Pancreas (tissue), 10 donors: Measurements from ENCODE around the gene DAB2. TPM values are rescaled to one million over a fixed set of nuclear protein-coding genes. Genes with fewer than 3 reads are reported as not detected.

Experiments used
- ATAC-seq, 4 donors: fragments of 200-7000 bp; cut with Tn5 transposase; one replicate each; pipeline versions ENCODE4 v1.8.0 to v1.9.1; 2020; ENCODE audit warnings: mild to moderate bottlenecking in 4 of 4, moderate library complexity in 4 of 4
- DNase-seq, 6 donors: peaks; one replicate each; pipeline ENCODE4 v3.0.0-alpha.2; 2020
- FAIRE-seq: peaks from 2 replicates; lab custom pipeline; 2012; peaks lifted over from hg19 to GRCh38; lab: Jason Lieb, UNC
- H3K27ac ChIP-seq, 4 donors: fragments of 200-600 bp; sonication (generic); 1 replicate in 3 of 4; 2 replicates in 1 of 4; pipeline versions ENCODE4 v1.5.0 to v1.8.0; 2020
- H3K27me3 ChIP-seq, 4 donors: fragments of 200-600 bp; one replicate each; pipeline ENCODE4 v1.8.0; 2021
- H3K36me3 ChIP-seq, 3 donors: fragments of 200-600 bp; sonication (generic) in 1 of 3; one replicate each; pipeline versions ENCODE4 v1.5.0 to v1.8.0; 2020 to 2021
- H3K4me1 ChIP-seq, 3 donors: fragments of 200-600 bp; one replicate each; pipeline ENCODE4 v1.8.0; 2021
- H3K4me3 ChIP-seq, 4 donors: fragments of 200-600 bp; sonication (generic) in 2 of 4; one replicate each; pipeline versions ENCODE4 v1.5.0 to v1.8.0; 2020 to 2021
- H3K9me3 ChIP-seq, 4 donors: fragments of 200-600 bp; one replicate each; pipeline ENCODE4 v1.8.0; 2021
- WGBS, 2 donors: extraction: QIAGEN DNeasy Blood & Tissue Kit; methylation state at CpG; one replicate each; pipeline ENCODE4 v1.1.7; 2013; 5-methylcytosine and 5-hydroxymethylcytosine counted together
- intact Hi-C, 3 donors: fragments of 100-400 bp; cut with DNase I; formaldehyde crosslinking; loops; one replicate each; pipeline versions ENCODE4 v1.11.1 to v1.14.2; 2022
- polyA plus RNA-seq, 2 donors: library from polyadenylated mRNA; stranded (reverse); fragments of 200-250 nt; gene quantifications; one replicate each; pipeline ENCODE4 v1.2.3, GENCODE V29; 2013
- total RNA-seq, 6 donors: library from RNA; stranded (reverse); fragmentation: NEBNext Ultra II Directional in 4 of 6; extraction: Animal tissue kit (Norgen Biotek cat#: 25700) in 4 of 6; gene quantifications; one replicate each; pipeline versions ENCODE4 v1.2.1 to v1.2.4, GENCODE V29; 2021 to 2023
- TF ChIP-seq, protein P1 (sequence below), 4 donors: fragments of 200-600 bp; sonication (generic) in 3 of 4; IDR thresholded peaks; one replicate each; pipeline versions ENCODE4 v1.5.0 to v1.8.0; 2021; ENCODE audit warnings: antibody characterized with exemption in 4 of 4
- donor health status: healthy with polysubstance abuse.
- donor health status: DM: no; HTN: no; CAD: no; lungs with moderate emphysema.
- donor health status: DM: no; HTN: no; CAD: no.
- donor health status: control.
- donor health status: control.
- donor health status: Bipolar disorder and iron deficiency.
- donor health status: DM: yes; HTN: yes; CAD: no.
- donor health status: DM: no; HTN: no; CAD: no.
- donor health status: DM: no; HTN: no; CAD: no.
- donor health status: DM: yes; HTN: yes; CAD: no.

The DAB2 gene
- total and polyA plus RNA-seq, 8 donors: 12.0 to 53.3 (median 27.2) TPM

DNA sequence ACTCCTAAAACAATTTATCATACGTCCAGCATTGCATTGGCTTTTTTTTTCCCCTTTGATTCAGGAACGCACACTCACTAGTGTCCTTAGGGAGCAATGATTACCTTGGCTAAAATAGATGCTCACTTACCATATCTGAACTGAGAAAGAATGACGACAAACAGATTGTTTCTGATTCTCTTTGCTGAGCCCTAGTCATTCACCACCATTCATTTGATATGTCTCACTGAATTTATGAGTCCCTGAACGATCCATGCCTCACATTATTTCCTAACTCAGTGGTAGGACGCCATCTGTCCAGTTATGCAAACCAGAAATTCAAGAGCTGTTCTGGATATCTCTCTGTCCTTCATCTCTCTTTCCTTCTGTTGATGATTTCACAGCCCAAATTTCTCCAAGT lies 39.3 kb upstream of the DAB2 start:
- no peak overlapping the region for H3K4me3 ChIP-seq
- WGBS, 2 donors: 51 to 71% methylated on average over 5 of the region's 5 CpGs
- TF ChIP-seq, protein P1, sequence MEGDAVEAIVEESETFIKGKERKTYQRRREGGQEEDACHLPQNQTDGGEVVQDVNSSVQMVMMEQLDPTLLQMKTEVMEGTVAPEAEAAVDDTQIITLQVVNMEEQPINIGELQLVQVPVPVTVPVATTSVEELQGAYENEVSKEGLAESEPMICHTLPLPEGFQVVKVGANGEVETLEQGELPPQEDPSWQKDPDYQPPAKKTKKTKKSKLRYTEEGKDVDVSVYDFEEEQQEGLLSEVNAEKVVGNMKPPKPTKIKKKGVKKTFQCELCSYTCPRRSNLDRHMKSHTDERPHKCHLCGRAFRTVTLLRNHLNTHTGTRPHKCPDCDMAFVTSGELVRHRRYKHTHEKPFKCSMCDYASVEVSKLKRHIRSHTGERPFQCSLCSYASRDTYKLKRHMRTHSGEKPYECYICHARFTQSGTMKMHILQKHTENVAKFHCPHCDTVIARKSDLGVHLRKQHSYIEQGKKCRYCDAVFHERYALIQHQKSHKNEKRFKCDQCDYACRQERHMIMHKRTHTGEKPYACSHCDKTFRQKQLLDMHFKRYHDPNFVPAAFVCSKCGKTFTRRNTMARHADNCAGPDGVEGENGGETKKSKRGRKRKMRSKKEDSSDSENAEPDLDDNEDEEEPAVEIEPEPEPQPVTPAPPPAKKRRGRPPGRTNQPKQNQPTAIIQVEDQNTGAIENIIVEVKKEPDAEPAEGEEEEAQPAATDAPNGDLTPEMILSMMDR (IDR thresholded peaks at IDR 0.05): no peak
- FAIRE-seq (no peak), DNase-seq (no peak), ATAC-seq (no peak)
- H3K27ac ChIP-seq: no peak overlapping the region
- H3K9me3 ChIP-seq: no peaks in the 10 kb centered on the region
- no peaks in the 10 kb centered on the region for H3K4me1 ChIP-seq
- H3K36me3 ChIP-seq: no peaks in the 10 kb centered on the region
- intact Hi-C loops: no loop called here
- no peaks in the 10 kb centered on the region for H3K27me3 ChIP-seq

DNA sequence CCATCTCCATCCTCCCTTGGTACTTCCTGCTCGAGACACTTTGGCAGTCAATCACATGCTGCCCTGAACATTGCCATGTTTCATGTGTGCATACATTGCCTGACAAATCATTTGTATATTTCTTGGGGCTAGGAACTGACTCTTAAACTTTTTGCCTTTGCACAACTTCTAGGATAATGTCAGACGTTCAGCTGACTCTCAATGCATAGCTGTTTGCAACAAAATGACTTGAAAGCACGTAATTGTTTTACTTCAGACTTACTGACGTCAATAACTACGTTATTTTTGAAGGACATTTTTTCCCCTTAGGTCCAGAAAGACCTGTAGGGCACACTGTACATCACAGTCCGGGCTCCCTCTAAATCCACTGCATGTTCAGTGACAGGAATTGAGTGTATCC lies 37.4 kb upstream of the DAB2 start:
- FAIRE-seq: no peak
- Histone ChIP-seq H3K27ac (no peak overlapping the region), H3K4me3 (no peak overlapping the region), H3K9me3 (no peaks in the 10 kb centered on the region), H3K4me1 (no peaks in the 10 kb centered on the region), H3K27me3 (no peaks in the 10 kb centered on the region), H3K36me3 (no peaks in the 10 kb centered on the region)
- no peak for ATAC-seq
- intact Hi-C loops: no loop called here
- TF ChIP-seq, protein P1 (IDR thresholded peaks at IDR 0.05): no peak
- no peak for DNase-seq
- 52 to 58% methylated on average over 6 of the region's 6 CpGs for WGBS, 2 donors

DNA sequence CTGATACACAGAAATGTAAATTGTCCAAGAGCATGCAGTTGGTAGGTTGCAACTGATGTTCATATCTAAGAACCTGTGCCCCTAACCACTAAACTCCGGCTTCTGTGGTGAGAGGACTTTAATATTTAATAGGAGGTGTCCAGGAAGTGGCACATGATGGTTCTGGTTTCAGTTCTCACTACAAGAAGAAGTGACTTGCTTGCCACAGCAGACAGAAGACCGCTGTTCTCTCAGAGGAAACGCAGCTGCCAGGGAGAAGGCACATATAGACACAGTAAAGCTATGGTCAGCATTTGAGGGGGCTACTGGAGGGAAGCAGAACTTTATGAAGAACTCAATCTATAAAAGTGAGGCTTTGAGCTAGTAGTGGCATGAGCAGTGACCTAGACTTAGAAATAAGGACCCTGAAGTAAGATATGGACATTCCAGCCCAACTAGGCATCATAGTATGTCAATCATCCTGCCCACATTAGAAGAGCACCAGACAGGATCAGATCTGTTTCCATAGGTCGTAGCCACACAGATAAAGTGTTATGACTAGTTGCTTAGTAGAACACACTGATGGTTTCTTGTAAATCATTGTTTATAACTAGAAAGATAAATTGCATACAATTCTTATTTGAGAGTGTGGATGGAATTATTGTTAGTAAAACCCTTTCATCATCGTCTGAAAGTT lies 36.4 kb upstream of the DAB2 start:
- WGBS, 2 donors: 58 to 73% methylated on average over 5 of the region's 5 CpGs
- DNase-seq (peak in 1 of 6 donors; percentile 22), ATAC-seq (peak in 2 of 4 donors; percentile 63 to 71), FAIRE-seq (no peak)
- H3K4me1 ChIP-seq: no peaks in the 10 kb centered on the region
- H3K4me3 ChIP-seq: no peak overlapping the region
- H3K9me3 ChIP-seq: no peaks in the 10 kb centered on the region
- H3K27ac ChIP-seq: no peak overlapping the region
- H3K36me3 ChIP-seq: no peaks in the 10 kb centered on the region
- TF ChIP-seq, protein P1 (IDR thresholded peaks at IDR 0.05): no peak
- H3K27me3 ChIP-seq: no peaks in the 10 kb centered on the region
- intact Hi-C loops: no loop called here

DNA sequence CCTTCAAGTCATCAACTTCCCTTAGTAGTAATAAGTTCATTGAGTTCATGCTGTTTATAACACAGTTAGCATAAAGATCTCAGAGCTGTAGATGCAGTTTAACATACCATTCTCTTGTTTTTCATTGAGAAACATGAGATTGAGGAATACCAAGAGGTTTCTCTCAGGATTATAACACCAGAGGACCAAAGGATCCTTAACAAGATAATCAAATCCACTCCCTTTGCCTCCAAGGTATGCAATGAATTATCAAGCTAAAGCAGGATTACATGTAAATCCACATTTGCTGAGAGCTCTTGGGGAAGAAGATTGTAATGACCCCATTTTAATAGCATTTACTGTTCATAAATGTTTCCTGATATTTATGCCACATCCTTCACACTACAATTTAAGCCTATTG lies 35.1 kb upstream of the DAB2 start:
- DNase-seq (no peak), FAIRE-seq (no peak), ATAC-seq (no peak)
- no peaks in the 10 kb centered on the region for H3K27me3 ChIP-seq
- H3K27ac ChIP-seq: no peak overlapping the region
- H3K4me1 ChIP-seq: no peaks in the 10 kb centered on the region
- no peaks in the 10 kb centered on the region for H3K9me3 ChIP-seq
- intact Hi-C loops: no loop called here
- TF ChIP-seq, protein P1 (IDR thresholded peaks at IDR 0.05): no peak
- no peaks in the 10 kb centered on the region for H3K36me3 ChIP-seq
- no peak overlapping the region for H3K4me3 ChIP-seq

DNA sequence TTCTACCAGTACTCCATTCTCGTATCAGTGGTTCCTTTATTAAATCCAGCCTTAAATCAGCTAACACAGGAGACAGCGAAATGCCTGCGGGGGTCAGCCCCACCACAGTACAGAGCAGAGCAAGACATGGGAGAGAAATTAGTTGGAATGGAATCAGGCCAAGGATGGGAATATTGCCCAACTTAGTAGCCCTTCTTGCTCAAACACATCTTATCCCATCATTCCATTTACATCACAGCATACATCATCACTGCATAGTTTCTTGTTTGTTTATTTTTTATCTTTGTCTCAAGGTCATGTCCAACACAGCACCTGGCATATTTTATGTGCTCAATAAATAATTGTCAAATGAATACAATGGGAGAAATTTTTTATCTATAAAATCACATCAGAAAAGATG lies 34.3 kb upstream of the DAB2 start:
- intact Hi-C loops: no loop called here
- no peaks in the 10 kb centered on the region for H3K27me3 ChIP-seq
- no peak for ATAC-seq
- DNase-seq: no peak
- H3K4me3 ChIP-seq: no peak overlapping the region
- H3K27ac ChIP-seq: no peak overlapping the region
- TF ChIP-seq, protein P1 (IDR thresholded peaks at IDR 0.05): no peak
- no peak for FAIRE-seq
- WGBS, 2 donors: 85 to 93% methylated on average over 3 of the region's 3 CpGs
- no peaks in the 10 kb centered on the region for H3K9me3 ChIP-seq
- H3K4me1 ChIP-seq: no peaks in the 10 kb centered on the region
- no peaks in the 10 kb centered on the region for H3K36me3 ChIP-seq
